Measurements from ENCODE around the gene APBB2.
"Not testable (repeated sequence)": the region's sequence is repeated elsewhere in the genome, so short reads cannot be mapped to it uniquely, and the experiment has no call there.

Gene APBB2

DNA sequence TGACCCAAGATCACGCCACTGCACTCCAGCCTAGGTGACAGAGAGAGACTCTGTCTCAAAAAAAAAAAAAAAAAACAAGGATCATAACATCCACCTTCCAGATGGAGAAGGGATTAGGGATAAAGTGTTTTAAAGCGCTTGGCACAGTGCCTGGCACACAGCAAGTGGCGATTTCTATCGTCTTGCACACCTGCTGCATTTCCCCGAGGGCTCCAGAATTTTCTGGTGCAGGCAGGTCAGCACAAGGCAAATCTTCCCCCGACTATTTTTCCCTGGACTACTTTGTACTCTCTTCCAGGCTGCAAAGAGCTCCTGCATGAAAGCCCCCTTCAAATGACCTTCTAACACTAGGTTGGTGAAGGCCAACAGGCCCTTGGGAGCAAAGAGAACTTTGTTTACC is 57.3 kb downstream of the APBB2 start:
- no peak for DNase-seq (ENCODE audit: low read depth)

DNA sequence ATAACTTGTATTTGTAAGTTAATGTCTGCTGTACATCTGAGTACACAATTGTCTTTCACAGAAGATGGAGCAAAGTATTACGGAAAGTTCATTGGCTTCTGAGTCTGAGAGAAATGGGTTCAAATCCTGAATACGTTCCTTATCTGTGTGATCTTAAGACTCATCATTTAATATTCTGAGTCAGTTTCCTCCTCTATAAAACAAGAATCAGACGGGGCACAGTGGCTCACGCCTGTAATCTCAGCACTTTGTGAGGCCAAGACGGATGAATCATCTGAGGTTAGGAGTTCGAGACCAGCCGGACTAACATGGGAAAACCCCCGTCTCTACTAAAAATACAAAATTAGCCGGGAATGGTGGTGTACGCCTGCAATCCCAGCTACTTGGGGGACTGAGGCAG is 57.8 kb downstream of the APBB2 start:
- DNase-seq (ENCODE audit: low read depth): no peak

DNA sequence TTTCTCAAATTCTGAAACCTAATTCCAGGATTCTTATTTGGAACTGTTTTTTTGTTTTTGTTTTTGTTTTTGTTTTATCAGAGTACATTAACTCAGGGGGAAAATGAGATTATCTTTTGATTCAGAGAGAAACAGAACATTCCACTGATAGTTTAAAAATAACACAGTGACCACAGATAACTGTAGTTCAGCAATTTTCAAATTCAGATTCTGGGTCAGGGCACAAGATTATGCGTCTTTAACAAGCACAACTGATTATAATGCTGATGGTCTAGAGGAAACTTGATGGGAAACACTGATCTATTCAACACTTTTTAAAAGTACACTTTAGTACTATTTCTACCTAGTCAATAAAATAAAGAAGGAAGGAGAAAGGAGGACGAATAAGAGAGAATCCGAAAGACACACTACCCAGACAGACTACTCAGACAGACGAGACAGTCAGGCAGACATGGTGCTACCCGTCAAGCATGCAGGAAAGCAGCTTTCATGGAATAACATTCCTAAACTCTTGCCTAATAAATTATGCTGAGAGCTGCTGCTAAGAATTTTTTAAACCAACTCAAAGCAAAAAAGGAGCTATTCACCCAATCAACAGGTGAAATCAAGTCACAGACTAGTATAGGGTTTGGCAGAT is 59.0 kb downstream of the APBB2 start:
- DNase-seq (ENCODE audit: low read depth): no peak

DNA sequence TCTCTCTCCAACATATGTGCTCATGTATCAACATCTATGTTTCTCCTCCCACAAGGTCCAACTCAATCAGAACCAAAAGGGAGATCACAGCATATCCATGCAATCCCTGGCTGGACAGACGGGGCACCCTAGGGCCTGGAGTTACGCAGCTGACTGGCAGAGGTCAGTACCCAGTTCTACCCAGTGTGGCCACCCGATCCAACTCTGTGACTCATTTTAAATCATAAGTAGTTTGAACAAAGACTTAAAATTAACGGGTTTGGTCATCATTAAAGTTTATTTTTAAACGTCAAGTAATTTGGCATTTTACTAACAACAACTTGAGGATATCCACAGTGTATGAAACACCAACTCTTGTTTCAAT is 59.5 kb downstream of the APBB2 start:
- no peak for DNase-seq (ENCODE audit: low read depth)

- no peak for DNase-seq (ENCODE audit: low read depth)
Observed at GRCh38 chr4:41154010-41154813, 60.1 kb downstream of the APBB2 start.

GRCh38 chr4:41150401-41150800 is 63.9 kb downstream of the APBB2 start:
- DNase-seq (ENCODE audit: low read depth): no peak

GRCh38 chr4:41149568-41149967 is 64.8 kb downstream of the APBB2 start:
- DNase-seq (ENCODE audit: low read depth): not testable (repeated sequence)

DNA sequence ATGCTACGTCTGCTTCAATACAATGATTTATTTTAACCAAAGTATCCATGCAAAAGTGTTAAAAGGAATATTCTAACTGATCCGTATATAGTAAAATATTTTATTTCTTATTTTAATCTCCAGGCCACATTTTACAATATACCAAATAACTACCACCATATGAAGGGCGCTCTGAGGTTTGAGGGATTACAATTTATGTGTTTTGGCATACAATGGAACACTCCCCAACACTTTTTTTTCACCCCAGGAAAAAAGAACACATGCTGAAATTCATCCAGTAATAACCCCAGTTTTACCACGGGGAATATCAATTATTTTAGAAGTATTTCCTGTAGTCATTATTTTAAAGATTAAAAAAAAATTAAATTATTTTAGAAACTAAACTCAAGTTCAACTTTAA is 65.4 kb downstream of the APBB2 start:
- DNase-seq (ENCODE audit: low read depth): no peak

DNA sequence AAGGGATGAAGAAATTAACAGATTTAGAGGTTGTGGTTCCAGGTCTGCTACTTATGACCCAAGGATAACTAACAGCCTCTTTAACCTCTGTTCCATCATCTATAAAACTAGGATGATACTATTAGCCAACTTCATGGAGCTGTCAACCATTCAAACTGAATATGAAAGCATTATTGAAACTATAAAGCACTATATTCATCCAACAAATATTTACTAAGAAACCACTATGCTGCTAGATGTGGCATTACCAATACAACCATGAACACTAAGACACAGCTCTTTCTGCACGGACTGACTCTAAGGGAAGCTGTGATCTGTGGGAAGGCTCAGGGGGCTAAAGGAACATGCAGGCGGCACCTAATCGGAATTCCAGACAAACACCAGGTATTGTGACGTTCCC is 66.0 kb downstream of the APBB2 start:
- DNase-seq (ENCODE audit: low read depth): no peak

DNA sequence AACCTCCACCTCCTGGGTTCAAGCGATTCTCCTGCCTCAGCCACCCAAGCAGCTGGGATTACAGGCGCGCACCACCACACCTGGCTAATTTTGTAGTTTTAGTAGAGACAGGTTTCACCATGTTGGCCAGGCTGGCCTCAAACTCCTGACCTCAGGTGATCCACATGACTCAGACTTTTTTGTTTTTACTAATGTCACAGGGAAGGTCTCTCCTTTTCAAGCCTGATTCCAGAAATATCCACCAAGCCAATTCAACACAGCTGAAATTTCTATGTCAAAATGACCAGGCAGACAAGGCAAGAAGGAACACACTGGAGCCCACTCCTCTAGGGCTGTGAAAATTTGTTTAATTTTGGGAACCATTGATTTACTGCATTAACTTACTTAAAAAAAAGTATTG is 66.8 kb downstream of the APBB2 start:
- not testable (repeated sequence) for DNase-seq (ENCODE audit: low read depth)

- no peak for DNase-seq (ENCODE audit: low read depth)
Observed at GRCh38 chr4:41146716-41147506, 67.4 kb downstream of the APBB2 start.

DNA sequence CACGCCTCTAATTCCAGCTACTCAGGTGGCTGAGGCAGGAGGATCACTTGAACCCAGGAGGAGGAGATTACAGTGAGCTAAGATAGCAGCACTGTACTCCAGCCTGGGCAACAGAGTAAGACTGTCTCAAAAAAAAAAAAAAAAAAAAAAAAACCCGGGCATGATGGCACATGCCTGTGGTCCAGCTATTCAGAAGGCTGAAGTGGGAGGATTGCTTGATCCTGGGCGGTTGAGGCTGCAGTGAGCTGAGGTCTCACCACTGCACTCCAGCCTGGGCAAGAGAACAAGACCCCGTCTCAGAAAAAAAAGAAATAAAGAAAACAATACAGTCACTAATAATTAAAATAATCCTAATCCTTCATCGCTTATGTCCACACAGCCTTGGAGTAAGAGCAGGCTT is 68.1 kb downstream of the APBB2 start:
- DNase-seq (ENCODE audit: low read depth): no peak

DNA sequence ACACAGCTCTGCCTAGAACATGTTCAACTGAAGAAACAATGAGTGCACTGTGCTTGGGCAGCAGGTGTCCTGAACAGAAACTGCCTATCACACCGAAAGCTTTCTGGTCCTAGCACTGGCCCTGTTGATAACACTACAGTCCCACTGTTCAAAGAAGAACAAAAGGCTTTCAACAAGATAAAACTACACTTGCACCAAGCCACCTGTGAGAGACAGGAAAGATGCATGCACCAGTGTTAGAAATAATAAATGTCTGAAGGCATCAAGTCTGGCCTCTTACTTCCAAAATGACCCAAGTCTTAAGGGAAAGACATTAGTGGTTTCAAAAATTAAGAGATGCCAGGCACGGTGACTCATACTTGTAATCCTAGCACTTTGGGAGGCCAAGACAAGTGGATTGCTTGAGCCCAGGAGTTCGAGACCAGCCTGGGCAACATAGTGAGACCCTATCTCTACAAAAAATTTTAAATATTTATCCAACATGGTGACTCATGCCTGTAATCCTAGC is 68.7 kb downstream of the APBB2 start:
- no peak for DNase-seq (ENCODE audit: low read depth)

DNA sequence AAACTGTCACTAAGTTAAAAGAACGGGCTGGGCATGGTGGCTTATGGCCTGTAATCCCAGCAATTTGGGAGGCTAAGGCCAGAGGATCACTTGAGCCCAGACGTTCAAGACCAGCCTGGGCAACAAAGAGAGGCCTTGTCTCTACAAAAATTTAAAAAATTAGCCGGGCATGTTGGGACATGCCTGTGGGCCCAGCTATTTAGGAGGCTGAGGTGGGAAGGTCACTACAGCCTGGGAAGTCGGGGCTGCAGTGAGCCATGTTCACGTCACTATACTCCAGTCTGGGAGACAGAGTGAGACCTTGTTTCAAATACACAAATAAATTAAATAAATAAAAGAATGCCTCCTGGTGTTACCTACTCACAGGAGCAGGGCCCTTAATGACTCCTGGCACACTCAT is 69.5 kb downstream of the APBB2 start:
- no peak for DNase-seq (ENCODE audit: low read depth)

DNA sequence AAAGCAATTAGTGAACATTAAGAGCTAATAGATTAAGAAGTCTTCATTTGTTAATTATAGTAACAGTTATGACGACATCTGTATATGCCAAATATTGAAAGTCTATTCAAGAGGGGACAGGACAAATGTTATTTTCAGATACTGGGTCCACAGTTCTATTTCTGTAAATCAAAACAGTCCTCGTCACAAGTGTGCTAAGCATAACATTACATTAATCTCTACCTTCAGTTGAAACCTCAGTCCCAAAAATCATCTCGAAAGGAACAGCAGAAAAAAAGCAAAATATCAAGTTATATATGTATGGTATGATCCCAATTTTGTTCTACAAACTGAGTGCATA is 70.3 kb downstream of the APBB2 start:
- no peak for DNase-seq (ENCODE audit: low read depth)

- no peak for DNase-seq (ENCODE audit: low read depth)
Observed at GRCh38 chr4:41143311-41144039, 70.9 kb downstream of the APBB2 start.

DNA sequence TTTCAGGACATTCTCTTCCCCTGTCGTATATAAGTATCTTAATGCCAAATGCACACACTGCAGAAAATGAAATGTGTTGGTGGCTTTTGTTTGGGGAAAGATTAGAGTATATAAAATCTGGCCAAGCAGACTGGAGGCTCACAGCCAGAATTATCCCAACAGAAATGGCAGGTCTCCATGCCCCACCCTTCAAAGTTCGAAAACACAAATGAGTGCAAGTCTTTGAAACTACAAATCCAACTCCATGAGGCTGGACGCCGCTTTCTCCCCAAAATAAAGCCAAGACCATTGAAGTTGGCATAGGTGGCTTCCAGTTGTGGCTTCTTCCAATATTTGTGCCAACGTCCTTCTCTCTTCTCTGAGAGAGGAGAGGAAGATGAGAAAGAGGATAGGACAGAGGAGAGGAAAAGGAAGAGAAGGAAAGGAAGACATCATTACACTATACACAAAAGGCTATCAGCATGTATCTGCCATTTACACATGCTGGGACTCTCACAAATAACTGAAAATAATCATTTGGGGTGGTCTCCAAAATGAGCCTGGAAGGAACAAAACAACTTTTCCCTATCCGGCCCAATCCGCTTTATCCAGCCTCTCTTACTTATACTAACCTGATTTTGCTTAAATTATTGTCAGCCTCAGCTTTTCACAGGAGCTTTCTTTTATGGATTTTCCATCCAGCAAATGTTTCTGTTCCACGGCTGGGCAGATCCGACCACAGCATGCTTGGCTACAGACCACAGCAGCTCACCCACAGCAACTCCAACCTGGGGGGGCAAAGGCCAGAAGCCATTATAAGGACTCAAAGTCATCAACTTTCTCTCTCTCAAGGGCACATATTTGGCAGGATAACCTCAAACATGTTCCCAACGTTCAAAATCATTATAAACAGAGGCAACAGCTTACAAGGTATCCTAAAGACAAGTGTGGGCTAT is 71.7 kb downstream of the APBB2 start:
- no peak for DNase-seq (ENCODE audit: low read depth)

DNA sequence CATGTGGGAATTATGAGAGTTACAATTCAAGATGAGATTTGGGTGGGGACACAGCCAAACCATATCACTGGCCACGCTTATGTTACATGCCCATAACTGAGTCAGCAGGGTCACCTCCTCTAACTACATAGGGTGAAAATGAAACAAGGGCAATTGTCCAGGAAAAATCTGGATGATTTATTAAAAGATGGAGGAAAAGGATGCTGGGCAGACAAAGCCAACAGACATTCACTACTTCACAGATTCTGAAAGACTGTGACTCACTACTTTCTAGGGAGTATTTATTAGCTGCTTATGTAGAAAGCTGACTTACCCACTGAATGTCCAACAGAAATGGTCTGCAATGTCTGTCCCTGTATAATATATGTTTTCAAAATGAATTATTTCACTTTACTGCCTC is 72.4 kb downstream of the APBB2 start:
- DNase-seq (ENCODE audit: low read depth): no peak

DNA sequence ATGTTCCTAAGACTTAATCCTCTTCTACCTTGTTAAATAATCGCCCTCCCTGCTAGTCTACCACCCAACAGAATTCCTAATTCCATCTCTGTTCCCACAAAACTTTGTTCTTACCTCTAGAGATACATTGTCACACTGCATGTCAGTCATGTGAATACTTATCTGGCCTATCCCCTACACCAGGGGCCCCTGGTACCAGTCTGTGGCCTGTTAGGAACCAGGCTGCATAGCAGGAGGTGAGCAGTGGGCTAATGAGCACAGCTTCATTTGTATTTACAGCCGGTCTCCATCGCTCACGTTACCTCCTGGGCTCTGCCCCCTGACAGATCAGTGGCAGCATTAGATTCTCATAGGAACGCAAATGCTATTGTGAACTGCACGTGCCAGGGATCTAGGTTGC is 73.9 kb downstream of the APBB2 start:
- DNase-seq (ENCODE audit: low read depth): no peak

- no peak for DNase-seq (ENCODE audit: low read depth)
Observed at GRCh38 chr4:41137879-41138278, 76.5 kb downstream of the APBB2 start.

- DNase-seq (ENCODE audit: low read depth): no peak
Observed at GRCh38 chr4:41136456-41136855, 77.9 kb downstream of the APBB2 start.

Data from stimulated activated CD4-positive, alpha-beta T cell treated with anti-CD3 and anti-CD28 coated beads, Interleukin-2, amount 100 ng/mL, for 4 hours (primary cell).